HG03196 (cell line): ENCODE results near the gene MYRF.

Experiments used
- ATAC-seq: cut with Tn5 transposase; IDR thresholded peaks from one replicate; pipeline ENCODE4 v1.9.1; 2021; ENCODE audit not compliant: unreplicated experiment

MYRF gene

GRCh38 chr11:61752117-61752924 lies at the start of gene MYRF:
Gene MYRF, plus strand, starts transcription at chr11:61752636. Its CDS starts 109 bp downstream, at chr11:61752745.
- no peak for ATAC-seq

- ATAC-seq = no peak
These were observed 49.6 kb upstream of the MYRF start for GRCh38 chr11:61702701-61703312.

- ATAC-seq = no peak
These were observed 47.6 kb upstream of the MYRF start for GRCh38 chr11:61704838-61705237.

- no peak for ATAC-seq
These were observed 45.7 kb upstream of the MYRF start for GRCh38 chr11:61706452-61707400.

GRCh38 chr11:61707574-61707973 lies 44.9 kb upstream of the MYRF start:
- no peak for ATAC-seq

- no peak for ATAC-seq
These were observed 43.3 kb upstream of the MYRF start for GRCh38 chr11:61709110-61709509.

- ATAC-seq = no peak
These were observed 42.9 kb upstream of the MYRF start for GRCh38 chr11:61709572-61709971.

GRCh38 chr11:61710019-61710418 lies 42.4 kb upstream of the MYRF start:
- ATAC-seq = no peak

GRCh38 chr11:61711037-61711436 lies 41.4 kb upstream of the MYRF start:
- no peak for ATAC-seq

- ATAC-seq = no peak
These were observed 40.9 kb upstream of the MYRF start for GRCh38 chr11:61711498-61711897.

GRCh38 chr11:61712314-61712713 lies 40.1 kb upstream of the MYRF start:
- ATAC-seq = no peak

- no peak for ATAC-seq
These were observed 39.6 kb upstream of the MYRF start for GRCh38 chr11:61712846-61713245.

GRCh38 chr11:61713464-61713863 lies 39.0 kb upstream of the MYRF start:
- no peak for ATAC-seq

- ATAC-seq = no peak
These were observed 38.5 kb upstream of the MYRF start for GRCh38 chr11:61713906-61714305.

- ATAC-seq = no peak
These were observed 38.1 kb upstream of the MYRF start for GRCh38 chr11:61714316-61714715.

GRCh38 chr11:61714916-61715315 lies 37.5 kb upstream of the MYRF start:
- ATAC-seq = no peak

GRCh38 chr11:61715867-61716266 lies 36.6 kb upstream of the MYRF start:
- ATAC-seq = no peak

GRCh38 chr11:61716478-61717285 lies 35.8 kb upstream of the MYRF start:
- ATAC-seq = no peak

- no peak for ATAC-seq
These were observed 35.0 kb upstream of the MYRF start for GRCh38 chr11:61717286-61718033.

GRCh38 chr11:61718046-61718531 lies 34.3 kb upstream of the MYRF start:
- ATAC-seq = no peak
